OCI-LY7 (cell line): ENCODE measurements around the gene PREP. TPM values are rescaled to one million over a fixed set of nuclear protein-coding genes. Genes with fewer than 3 reads are reported as not detected.

ENCODE experiments used
- BruUV-seq: library from RNA; stranded (reverse); fragments of 400-500 nt; replicated peaks from 2 replicates; lab custom pipeline; 2021; lab: Mats Ljungman, UMichigan
- CTCF ChIA-PET: fragments of 300-600 bp; sonication (Branson Sonifier 250); formaldehyde crosslinking; loops from one replicate; lab custom pipeline; 2022; ENCODE audit warnings: antibody characterized with exemption; ENCODE audit not compliant: unreplicated experiment; lab: Charles Lee
- POLR2A ChIA-PET: fragments of 300-600 bp; sonication (Branson Sonifier 250); formaldehyde crosslinking; loops from one replicate; lab custom pipeline; 2022; ENCODE audit warnings: antibody characterized with exemption; lab: Charles Lee
- DNase-seq: peaks from one replicate; pipeline ENCODE4 v3.0.0-alpha.2; 2015; ENCODE audit warnings: low spot score
- H2AFZ ChIP-seq: fragments of 200-600 bp; sonication (generic), shearing (Covaris generic); 2 replicates; pipeline ENCODE4 v1.6.1; 2014; ENCODE audit warnings: mild to moderate bottlenecking, antibody characterized with exemption, low read length, moderate library complexity
- H3K27ac ChIP-seq: fragments of 200-600 bp; sonication (generic); 2 replicates; pipeline ENCODE4 v1.5.1; 2014; ENCODE audit warnings: mixed run types, low read depth, mild to moderate bottlenecking, moderate library complexity, low read length, inconsistent platforms; ENCODE audit not compliant: poor library complexity, severe bottlenecking
- H3K36me3 ChIP-seq: fragments of 200-600 bp; sonication (generic); 2 replicates; pipeline ENCODE4 v1.6.1; 2014; ENCODE audit warnings: mild to moderate bottlenecking, antibody characterized with exemption, low read length, moderate library complexity, mixed read lengths; ENCODE audit not compliant: insufficient read depth
- H3K4me1 ChIP-seq: fragments of 200-600 bp; sonication (generic); 2 replicates; pipeline ENCODE4 v1.5.1; 2014; ENCODE audit warnings: mild to moderate bottlenecking, low read length; ENCODE audit not compliant: insufficient read depth, poor library complexity, severe bottlenecking
- H3K4me2 ChIP-seq: fragments of 200-600 bp; sonication (generic); 2 replicates; pipeline ENCODE4 v1.6.1; 2014; ENCODE audit warnings: mild to moderate bottlenecking, low read length
- H3K4me3 ChIP-seq: fragments of 200-600 bp; sonication (generic); 2 replicates; pipeline ENCODE4 v1.5.1; 2014; ENCODE audit warnings: mild to moderate bottlenecking, low read depth, low read length; ENCODE audit not compliant: poor library complexity, severe bottlenecking
- H3K79me2 ChIP-seq: fragments of 200-600 bp; sonication (generic); 2 replicates; pipeline ENCODE4 v1.6.1; 2016; ENCODE audit warnings: low read depth, mild to moderate bottlenecking, low read length, moderate library complexity, mixed read lengths; ENCODE audit not compliant: insufficient read depth
- H3K9me2 ChIP-seq: fragments of 200-600 bp; sonication (generic); 2 replicates; pipeline ENCODE4 v1.6.1; 2016; ENCODE audit warnings: mild to moderate bottlenecking, low read length, mixed read lengths; ENCODE audit not compliant: insufficient read depth
- H3K9me3 ChIP-seq: fragments of 200-600 bp; sonication (generic); 2 replicates; pipeline ENCODE4 v1.6.1; 2014; ENCODE audit warnings: mild to moderate bottlenecking, mixed run types, low read length, mixed read lengths
- H4K20me1 ChIP-seq: fragments of 200-600 bp; sonication (generic); 2 replicates; pipeline ENCODE4 v1.6.1; 2014; ENCODE audit warnings: mild to moderate bottlenecking, antibody characterized with exemption, low read length, moderate library complexity, mixed read lengths; ENCODE audit not compliant: insufficient read depth
- CTCF ChIP-seq: fragments of 200-600 bp; sonication (generic); conservative IDR thresholded peaks from 2 replicates; pipeline ENCODE4 v1.5.1; 2014; ENCODE audit warnings: mild to moderate bottlenecking, antibody characterized with exemption, low read length, moderate library complexity, mixed read lengths
- EZH2phosphoT487 ChIP-seq: fragments of 200-600 bp; sonication (generic); IDR thresholded peaks from 2 replicates; pipeline ENCODE4 v1.6.1; 2018; ENCODE audit warnings: low read depth, borderline replicate concordance, mild to moderate bottlenecking, mixed run types, antibody characterized with exemption, low read length, moderate library complexity, mixed read lengths
- intact Hi-C: fragments of 100-400 bp; cut with micrococcal nuclease; formaldehyde crosslinking; loops from one replicate; pipeline ENCODE4 v1.10.0; 2022; ENCODE audit not compliant: unreplicated experiment
- total RNA-seq, 2 experiments: library from RNA; depleted of rRNA in 1 of 2; stranded (reverse); fragments of >200 nt in 1 of 2; shearing (Covaris generic) in 1 of 2; gene quantifications; 2 replicates each; pipeline ENCODE4 v1.2.3, GENCODE V29; 2014 to 2022

PREP gene
- total RNA-seq, 2 experiments from 2014 or later, result 10.4 to 27.0 TPM

GRCh38 chr6:105313211-105313610 is 89.7 kb downstream of the PREP start:
- intact Hi-C loops, result no loop called here
- no peaks in the 10 kb centered on the region for H3K9me3 ChIP-seq
- BruUV-seq, result no TSS peak
- ChIA-PET CTCF (no interaction called here), POLR2A (no interaction called here)
- no peak for DNase-seq
- H3K79me2 ChIP-seq, result no peaks in the 10 kb centered on the region
- H2AFZ ChIP-seq, result no peak overlapping the region
- H3K36me3 ChIP-seq, result no peaks in the 10 kb centered on the region
- TF ChIP-seq CTCF (no peak), EZH2phosphoT487 (no peak)
- H3K27ac ChIP-seq, result no peak overlapping the region
- H3K4me1 ChIP-seq, result no peaks in the 10 kb centered on the region
- no peaks in the 10 kb centered on the region for H3K9me2 ChIP-seq
- H3K4me3 ChIP-seq, result no peak overlapping the region
- no peak overlapping the region for H3K4me2 ChIP-seq
- no peaks in the 10 kb centered on the region for H4K20me1 ChIP-seq

- intact Hi-C loops, result no loop called here
Measured at GRCh38 chr6:105310947-105311346, 91.9 kb downstream of the PREP start.

More at GRCh38 chr6:105310947-105311346, 91.9 kb downstream of the PREP start:
- CTCF ChIA-PET, result no interaction called here
- Histone ChIP-seq H3K79me2 (no peaks in the 10 kb centered on the region), H3K36me3 (no peaks in the 10 kb centered on the region), H3K4me2 (no peak overlapping the region), H3K9me2 (no peaks in the 10 kb centered on the region), H3K4me3 (no peak overlapping the region), H4K20me1 (no peaks in the 10 kb centered on the region), H3K4me1 (no peaks in the 10 kb centered on the region), H2AFZ (no peak overlapping the region), H3K9me3 (no peaks in the 10 kb centered on the region), H3K27ac (no peak overlapping the region)
- no peak for DNase-seq
- POLR2A ChIA-PET, result interaction anchor here (0.7 kb wide), 1 partner anchor 128 kb away, joined by 3 read pairs; no protein-coding TSS in a partner anchor
- TF ChIP-seq EZH2phosphoT487 (no peak), CTCF (no peak)
- no TSS peak for BruUV-seq
